ENCODE data around the gene LRRC25.

The LRRC25 gene

GRCh38 chr19:18439910-18440237, 42.5 kb upstream of the LRRC25 start:
- H3K9me3 Mint-ChIP-seq, result peaks cover 7 to 9% of the 10 kb centered on the region in 2 donors
- peak overlapping the region in 1 of 2 donors; percentile 92 for H3K27ac Mint-ChIP-seq
- H3K4me1 Mint-ChIP-seq (ENCODE audit: low read depth in 2 of 2), result peaks cover 27 to 40% of the 10 kb centered on the region in 2 donors
- H3K27me3 Mint-ChIP-seq, result no peaks in the 10 kb centered on the region
- ATAC-seq (replicated peaks) (no peak), DNase-seq (no peak)
- peak overlapping the region in 1 of 2 donors; percentile 76 for H3K4me3 Mint-ChIP-seq
- peaks cover 80% of the 10 kb centered on the region for H3K36me3 Mint-ChIP-seq (ENCODE audit: insufficient read depth)

- DNase-seq, result peak in 1 of 3 experiments; percentile 17
- Mint-ChIP-seq H3K36me3 (ENCODE audit: insufficient read depth) (peaks cover 80% of the 10 kb centered on the region), H3K27me3 (no peaks in the 10 kb centered on the region), H3K9me3 (peaks cover 7 to 9% of the 10 kb centered on the region in 2 donors), H3K4me3 (peak overlapping the region in 1 of 2 donors; percentile 76), H3K4me1 (ENCODE audit: low read depth in 2 of 2) (peaks cover 27 to 40% of the 10 kb centered on the region in 2 donors), H3K27ac (peak overlapping the region; percentile 35 to 92)
- ATAC-seq (replicated peaks), result no peak
These were observed 41.8 kb upstream of the LRRC25 start for GRCh38 chr19:18439025-18439909.

GRCh38 chr19:18438331-18439024, 41.1 kb upstream of the LRRC25 start:
- Mint-ChIP-seq H3K4me3 (peak overlapping the region; percentile 31 to 76), H3K4me1 (ENCODE audit: low read depth in 2 of 2) (peaks cover 29 to 39% of the 10 kb centered on the region in 2 donors), H3K36me3 (ENCODE audit: insufficient read depth) (peaks cover 75% of the 10 kb centered on the region), H3K9me3 (peaks cover 7 to 9% of the 10 kb centered on the region in 2 donors), H3K27me3 (no peaks in the 10 kb centered on the region), H3K27ac (peak overlapping the region; percentile 35 to 92)
- ATAC-seq (replicated peaks) (no peak), DNase-seq (peak in 1 of 3 experiments; percentile 17)

- H3K36me3 Mint-ChIP-seq (ENCODE audit: insufficient read depth), result peaks cover 70% of the 10 kb centered on the region
- H3K9me3 Mint-ChIP-seq, result peaks cover 7 to 8% of the 10 kb centered on the region in 2 donors
- H3K4me1 Mint-ChIP-seq (ENCODE audit: low read depth in 2 of 2), result peaks cover 23 to 34% of the 10 kb centered on the region in 2 donors
- no peaks in the 10 kb centered on the region for H3K27me3 Mint-ChIP-seq
- DNase-seq (peak in 1 of 3 experiments; percentile 32), ATAC-seq (replicated peaks) (peak; percentile 28)
- H3K4me3 Mint-ChIP-seq, result peak within 1 kb of the TSS; percentile 76 to 82
- peak within 1 kb of the TSS; percentile 35 to 92 for H3K27ac Mint-ChIP-seq
These were observed 40.3 kb upstream of the LRRC25 start, which contains the start of gene ISYNA1 for GRCh38 chr19:18437491-18438330. Gene ISYNA1 (minus strand): TSS chr19:18438133. CDS start chr19:18437979, 154 bp downstream.

- H3K27me3 Mint-ChIP-seq, result no peaks in the 10 kb centered on the region
- H3K4me1 Mint-ChIP-seq (ENCODE audit: low read depth in 2 of 2), result peaks cover 17 to 30% of the 10 kb centered on the region in 2 donors
These were observed 39.5 kb upstream of the LRRC25 start for GRCh38 chr19:18436671-18437490.

GRCh38 chr19:18435842-18436670, 38.6 kb upstream of the LRRC25 start:
- Mint-ChIP-seq H3K4me1 (ENCODE audit: low read depth in 2 of 2) (peaks cover 14 to 24% of the 10 kb centered on the region in 2 donors), H3K9me3 (no peaks in the 10 kb centered on the region), H3K27ac (peak overlapping the region in 1 of 2 donors; percentile 51), H3K4me3 (peak overlapping the region; percentile 60 to 76), H3K36me3 (ENCODE audit: insufficient read depth) (peaks cover 61% of the 10 kb centered on the region), H3K27me3 (no peaks in the 10 kb centered on the region)
- no peak for ATAC-seq (replicated peaks)
- DNase-seq, result no peak

More at GRCh38 chr19:18436671-18437490, 39.5 kb upstream of the LRRC25 start:
- H3K9me3 Mint-ChIP-seq, result peaks cover 0 to under 1% of the 10 kb centered on the region in 2 donors
- peak; percentile 76 to 82 (median 79) for DNase-seq
- H3K27ac Mint-ChIP-seq, result peak overlapping the region in 1 of 2 donors; percentile 51
- H3K36me3 Mint-ChIP-seq (ENCODE audit: insufficient read depth), result peaks cover 67% of the 10 kb centered on the region
- H3K4me3 Mint-ChIP-seq, result peak overlapping the region; percentile 76 to 82
- peak; percentile 65 for ATAC-seq (replicated peaks)

- H3K36me3 Mint-ChIP-seq (ENCODE audit: insufficient read depth), result peaks cover 56% of the 10 kb centered on the region
- ATAC-seq (replicated peaks), result no peak
- H3K27ac Mint-ChIP-seq, result peak overlapping the region; percentile 72 to 88
- H3K27me3 Mint-ChIP-seq, result no peaks in the 10 kb centered on the region
- H3K4me3 Mint-ChIP-seq, result peak overlapping the region in 1 of 2 donors; percentile 34
- DNase-seq, result no peak
- H3K4me1 Mint-ChIP-seq (ENCODE audit: low read depth in 2 of 2), result peaks cover 11 to 20% of the 10 kb centered on the region in 2 donors
- no peaks in the 10 kb centered on the region for H3K9me3 Mint-ChIP-seq
These were observed 37.9 kb upstream of the LRRC25 start for GRCh38 chr19:18435178-18435841.

- Mint-ChIP-seq H3K9me3 (no peaks in the 10 kb centered on the region), H3K4me3 (peak overlapping the region; percentile 34 to 63), H3K27me3 (no peaks in the 10 kb centered on the region), H3K4me1 (ENCODE audit: low read depth in 2 of 2) (peaks cover 11 to 22% of the 10 kb centered on the region in 2 donors), H3K27ac (peak overlapping the region; percentile 72 to 88), H3K36me3 (ENCODE audit: insufficient read depth) (peaks cover 57% of the 10 kb centered on the region)
- no peak for ATAC-seq (replicated peaks)
- DNase-seq, result no peak
These were observed 37.2 kb upstream of the LRRC25 start for GRCh38 chr19:18434411-18435175.

- no peaks in the 10 kb centered on the region for H3K9me3 Mint-ChIP-seq
- no peaks in the 10 kb centered on the region for H3K27me3 Mint-ChIP-seq
- peaks cover 60% of the 10 kb centered on the region for H3K36me3 Mint-ChIP-seq (ENCODE audit: insufficient read depth)
- H3K4me3 Mint-ChIP-seq, result peak overlapping the region; percentile 34 to 63
- H3K27ac Mint-ChIP-seq, result peak overlapping the region; percentile 72 to 88
- H3K4me1 Mint-ChIP-seq (ENCODE audit: low read depth in 2 of 2), result peaks cover 9 to 23% of the 10 kb centered on the region in 2 donors
- DNase-seq (no peak), ATAC-seq (replicated peaks) (no peak)
These were observed 36.4 kb upstream of the LRRC25 start for GRCh38 chr19:18433735-18434398.

GRCh38 chr19:18433015-18433691, 35.7 kb upstream of the LRRC25 start:
- Mint-ChIP-seq H3K36me3 (ENCODE audit: insufficient read depth) (peaks cover 61% of the 10 kb centered on the region), H3K27ac (peak overlapping the region in 1 of 2 donors; percentile 73)
- ATAC-seq (replicated peaks), result no peak

More at GRCh38 chr19:18433015-18433691, 35.7 kb upstream of the LRRC25 start:
- Mint-ChIP-seq H3K27me3 (no peaks in the 10 kb centered on the region), H3K4me3 (peak overlapping the region in 1 of 2 donors; percentile 54), H3K4me1 (ENCODE audit: low read depth in 2 of 2) (peaks cover 9 to 22% of the 10 kb centered on the region in 2 donors), H3K9me3 (no peaks in the 10 kb centered on the region)
- DNase-seq, result no peak
